Measurements from ENCODE around the gene GOLGA7B.

- TF ChIP-seq POLR2AphosphoS5 (IDR thresholded peaks at IDR 0.05) (no peak), POLR2A (IDR thresholded peaks at IDR 0.05) (no peak), EP300 (IDR thresholded peaks at IDR 0.05; ENCODE audit: low read depth) (no peak)
- TF ChIP-seq, protein P1, sequence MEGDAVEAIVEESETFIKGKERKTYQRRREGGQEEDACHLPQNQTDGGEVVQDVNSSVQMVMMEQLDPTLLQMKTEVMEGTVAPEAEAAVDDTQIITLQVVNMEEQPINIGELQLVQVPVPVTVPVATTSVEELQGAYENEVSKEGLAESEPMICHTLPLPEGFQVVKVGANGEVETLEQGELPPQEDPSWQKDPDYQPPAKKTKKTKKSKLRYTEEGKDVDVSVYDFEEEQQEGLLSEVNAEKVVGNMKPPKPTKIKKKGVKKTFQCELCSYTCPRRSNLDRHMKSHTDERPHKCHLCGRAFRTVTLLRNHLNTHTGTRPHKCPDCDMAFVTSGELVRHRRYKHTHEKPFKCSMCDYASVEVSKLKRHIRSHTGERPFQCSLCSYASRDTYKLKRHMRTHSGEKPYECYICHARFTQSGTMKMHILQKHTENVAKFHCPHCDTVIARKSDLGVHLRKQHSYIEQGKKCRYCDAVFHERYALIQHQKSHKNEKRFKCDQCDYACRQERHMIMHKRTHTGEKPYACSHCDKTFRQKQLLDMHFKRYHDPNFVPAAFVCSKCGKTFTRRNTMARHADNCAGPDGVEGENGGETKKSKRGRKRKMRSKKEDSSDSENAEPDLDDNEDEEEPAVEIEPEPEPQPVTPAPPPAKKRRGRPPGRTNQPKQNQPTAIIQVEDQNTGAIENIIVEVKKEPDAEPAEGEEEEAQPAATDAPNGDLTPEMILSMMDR (IDR thresholded peaks at IDR 0.05) = no peak
These were observed 57.6 kb downstream of the GOLGA7B start for GRCh38 chr10:97907211-97907610.

All from transverse colon (tissue), 4 donors.